C4-2B (cell line): ENCODE data around the gene STX18.
"Not testable (repeated sequence)": the region's sequence is repeated elsewhere in the genome, so short reads cannot be mapped to it uniquely, and the experiment has no call there.

Source experiments
- H3K27ac ChIP-seq: fragments of 450-650 bp; 2 replicates; pipeline ENCODE4 v1.5.1; 2017
- CTCF ChIP-seq: fragments of 450-650 bp; conservative IDR thresholded peaks from 2 replicates; pipeline ENCODE4 v1.5.1; 2017; ENCODE audit warnings: mild to moderate bottlenecking
- ZFX ChIP-seq: fragments of 450-650 bp; IDR thresholded peaks from 2 replicates; pipeline ENCODE4 v1.6.1; 2017

The STX18 gene

GRCh38 chr4:4578981-4579380, 37.1 kb upstream of the STX18 start:
- H3K27ac ChIP-seq = no peak overlapping the region
- no peak for TF ChIP-seq CTCF
- no peak for TF ChIP-seq ZFX

- TF ChIP-seq CTCF (no peak), ZFX (no peak)
- no peak overlapping the region for H3K27ac ChIP-seq
Observed at GRCh38 chr4:4577359-4577875, 35.6 kb upstream of the STX18 start.

- peak; percentile 44 for TF ChIP-seq CTCF
- TF ChIP-seq ZFX = peak; percentile 57
- H3K27ac ChIP-seq = peak overlapping the region; percentile 67
Observed at GRCh38 chr4:4575284-4576211, 33.7 kb upstream of the STX18 start.

DNA sequence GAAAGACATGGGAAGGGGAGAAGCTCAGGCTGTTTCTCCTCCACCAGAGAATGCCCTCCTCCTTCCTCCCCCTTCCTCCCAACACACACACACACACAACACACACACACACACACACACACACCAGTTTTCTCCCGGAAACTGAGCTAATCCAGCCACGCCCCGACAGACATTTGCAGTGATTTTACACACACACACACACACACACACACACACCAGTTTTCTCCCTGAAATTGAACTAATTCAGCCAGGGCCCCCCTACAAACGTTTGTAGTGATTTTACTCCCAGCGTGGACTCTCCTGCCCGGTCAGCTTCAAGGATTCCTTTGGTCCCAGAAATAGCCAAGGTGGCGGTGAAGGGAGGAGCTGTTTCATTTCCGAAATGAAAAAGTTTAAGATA, 32.9 kb upstream of the STX18 start:
- peak overlapping the region; percentile 67 for H3K27ac ChIP-seq
- TF ChIP-seq ZFX = no peak

- no peak overlapping the region for H3K27ac ChIP-seq
- no peak for TF ChIP-seq ZFX
- TF ChIP-seq CTCF = no peak
Observed at GRCh38 chr4:4574052-4574451, 32.2 kb upstream of the STX18 start.

- H3K27ac ChIP-seq = no peak overlapping the region
- TF ChIP-seq CTCF = no peak
- TF ChIP-seq ZFX = no peak
Observed at GRCh38 chr4:4572821-4573220, 31.0 kb upstream of the STX18 start.

- not testable (repeated sequence) for H3K27ac ChIP-seq
Observed at GRCh38 chr4:4569861-4570260, 28.0 kb upstream of the STX18 start.

- TF ChIP-seq ZFX = no peak
- no peak for TF ChIP-seq CTCF
- no peak overlapping the region for H3K27ac ChIP-seq
Observed at GRCh38 chr4:4568806-4569427, 27.1 kb upstream of the STX18 start.
